Peyer's patch (tissue), 4 donors: ENCODE results near the gene RHOF.

Experiments used
- POLR2A ChIP-seq, 2 donors: fragments of 450-650 bp; IDR thresholded peaks; one replicate each; pipeline ENCODE4 v1.5.1; 2017; ENCODE audit warnings: antibody characterized with exemption in 2 of 2, mild to moderate bottlenecking in 2 of 2, moderate library complexity in 2 of 2
- TF ChIP-seq, protein P1 (sequence below), 6 experiments: fragments of 450-650 bp in 4 of 6; fragments of 200-600 bp in 2 of 6; sonication (generic) in 1 of 6; IDR thresholded peaks; one replicate each; pipeline ENCODE4 v1.5.1; 2017 to 2019; ENCODE audit warnings: antibody characterized with exemption in 6 of 6, mild to moderate bottlenecking in 3 of 6, moderate library complexity in 1 of 6

DNA sequence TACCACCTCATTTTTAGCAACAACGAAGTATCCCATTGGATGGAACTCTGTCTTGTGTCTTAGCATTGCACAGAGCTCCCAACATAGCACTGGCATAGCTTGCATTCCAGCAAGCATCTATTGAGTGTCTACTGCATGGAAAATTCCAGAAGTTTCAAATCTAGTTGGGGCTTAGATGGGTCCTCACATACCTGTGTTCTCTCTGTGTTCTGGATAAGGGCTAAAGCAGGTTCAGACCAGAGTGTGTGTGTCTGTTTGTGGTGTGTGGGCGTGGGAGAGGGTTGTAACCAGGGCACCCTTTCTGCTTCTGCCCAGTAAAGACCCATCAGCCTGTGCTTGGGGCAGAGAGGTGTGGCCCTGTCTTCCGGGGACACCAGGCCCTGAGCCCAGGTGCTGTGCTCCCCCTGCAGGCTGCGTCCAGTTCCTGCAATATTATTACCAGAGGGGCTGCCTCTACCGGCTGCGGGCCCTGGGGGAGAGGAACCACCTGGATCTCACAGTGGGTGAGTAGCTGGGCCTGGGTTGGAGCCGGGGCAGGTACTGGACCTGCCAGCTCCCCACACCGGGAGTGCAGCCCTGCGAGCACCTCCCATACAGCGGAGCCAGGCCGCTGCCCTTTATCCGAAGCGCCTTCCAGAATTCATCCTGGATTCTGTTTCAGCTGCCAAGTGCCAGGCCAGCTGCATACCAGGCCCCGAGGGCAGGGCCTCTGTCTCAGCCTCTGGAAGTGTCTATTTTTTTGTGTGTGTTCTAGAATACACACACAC lies 20.3 kb downstream of the RHOF start:
- TF ChIP-seq, protein P1, sequence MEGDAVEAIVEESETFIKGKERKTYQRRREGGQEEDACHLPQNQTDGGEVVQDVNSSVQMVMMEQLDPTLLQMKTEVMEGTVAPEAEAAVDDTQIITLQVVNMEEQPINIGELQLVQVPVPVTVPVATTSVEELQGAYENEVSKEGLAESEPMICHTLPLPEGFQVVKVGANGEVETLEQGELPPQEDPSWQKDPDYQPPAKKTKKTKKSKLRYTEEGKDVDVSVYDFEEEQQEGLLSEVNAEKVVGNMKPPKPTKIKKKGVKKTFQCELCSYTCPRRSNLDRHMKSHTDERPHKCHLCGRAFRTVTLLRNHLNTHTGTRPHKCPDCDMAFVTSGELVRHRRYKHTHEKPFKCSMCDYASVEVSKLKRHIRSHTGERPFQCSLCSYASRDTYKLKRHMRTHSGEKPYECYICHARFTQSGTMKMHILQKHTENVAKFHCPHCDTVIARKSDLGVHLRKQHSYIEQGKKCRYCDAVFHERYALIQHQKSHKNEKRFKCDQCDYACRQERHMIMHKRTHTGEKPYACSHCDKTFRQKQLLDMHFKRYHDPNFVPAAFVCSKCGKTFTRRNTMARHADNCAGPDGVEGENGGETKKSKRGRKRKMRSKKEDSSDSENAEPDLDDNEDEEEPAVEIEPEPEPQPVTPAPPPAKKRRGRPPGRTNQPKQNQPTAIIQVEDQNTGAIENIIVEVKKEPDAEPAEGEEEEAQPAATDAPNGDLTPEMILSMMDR (IDR thresholded peaks at IDR 0.05), result peak; percentile 81 to 95 (median 90)
- peak in 1 of 2 donors; percentile 7 for TF ChIP-seq POLR2A (IDR thresholded peaks at IDR 0.05)
